ENCODE results near the gene ACP5.

GRCh38 chr19:11578258-11579142, 1.1 kb upstream of the ACP5 start:
- no peak for TF ChIP-seq CTCF (IDR thresholded peaks at IDR 0.05)
- no peak for TF ChIP-seq POLR2A (IDR thresholded peaks at IDR 0.05)

Measured in uterus (tissue), 2 donors.